HepG2 (cell line): ENCODE data around the gene FAM168A. TPM values are rescaled to one million over a fixed set of nuclear protein-coding genes. Genes with fewer than 3 reads are reported as not detected.
A peak's percentile ranks its signal among the peaks of the same experiment; 100 is the strongest.

Experiments used
- ATAC-seq: fragments of 200-7000 bp; cut with Tn5 transposase; 3 replicates; pipeline ENCODE4 v1.9.1; 2020; ENCODE audit warnings: mild to moderate bottlenecking, moderate library complexity
- BruUV-seq: library from RNA; stranded (reverse); fragments of 400-500 nt; replicated peaks from 2 replicates; lab custom pipeline; 2021; lab: Mats Ljungman, UMichigan
- CTCF ChIA-PET: fragments of 300-600 bp; formaldehyde crosslinking; extraction: SDS; loops from one replicate; lab custom pipeline; 2021; ENCODE audit warnings: low total read pairs, inconsistent platforms, low intra/inter-chr PET ratio; lab: Yijun Ruan, JAX
- POLR2A ChIA-PET: fragments of 350-600 bp; sonication (Branson Sonifier 250); formaldehyde crosslinking; loops from one replicate; lab custom pipeline; 2020; ENCODE audit warnings: antibody characterized with exemption, inconsistent platforms; lab: Yijun Ruan, JAX
- DNase-seq: peaks from one replicate; pipeline ENCODE4 v3.0.0-alpha.2; 2015; ENCODE audit warnings: low spot score
- FAIRE-seq: peaks from 3 replicates; lab custom pipeline; 2011; peaks lifted over from hg19 to GRCh38; lab: Jason Lieb, UNC
- H2AFZ ChIP-seq: one replicate; pipeline ENCODE4 v1.6.1; 2011; ENCODE audit warnings: low read length, inconsistent platforms
- H3K27ac ChIP-seq: fragments of 300-600 bp; 3 replicates; pipeline ENCODE4 v1.8.0; 2011; ENCODE audit warnings: mixed run types, mild to moderate bottlenecking, mixed read lengths, low read length, inconsistent platforms; ENCODE audit not compliant: insufficient read depth; ENCODE audit errors: extremely low read length
- H3K27me3 ChIP-seq, 2 experiments: fragments of 200-600 bp in 1 of 2; 2 replicates in 1 of 2; 3 replicates in 1 of 2; pipeline versions ENCODE4 v1.6.0 to v1.8.0; 2011; ENCODE audit warnings: low read length in 2 of 2, mild to moderate bottlenecking in 2 of 2, moderate library complexity in 2 of 2, inconsistent platforms in 1 of 2; ENCODE audit not compliant: insufficient read depth in 2 of 2, control insufficient read depth in 1 of 2
- H3K36me3 ChIP-seq, 2 experiments: fragments of 200-600 bp in 1 of 2; replicated peaks in 1 of 2; 2 replicates in 1 of 2; 3 replicates in 1 of 2; pipeline versions ENCODE4 v1.5.1 to v1.8.0; 2011; ENCODE audit warnings: low read length in 2 of 2, inconsistent platforms in 1 of 2; ENCODE audit not compliant: insufficient read depth in 2 of 2, control insufficient read depth in 1 of 2
- H3K4me1 ChIP-seq: 2 replicates; pipeline ENCODE4 v1.5.1; 2012; ENCODE audit warnings: low read length, inconsistent platforms; ENCODE audit not compliant: insufficient read depth
- H3K4me2 ChIP-seq: 2 replicates; pipeline ENCODE4 v1.6.0; 2011; ENCODE audit warnings: low read depth, low read length, inconsistent platforms
- H3K4me3 ChIP-seq, 3 experiments: fragments of 200-600 bp in 1 of 3; sonication (generic), shearing (Covaris generic) in 1 of 3; replicated peaks in 1 of 3; 2 replicates each; pipeline ENCODE4 v1.5.1; 2011 to 2016; ENCODE audit warnings: low read length in 3 of 3, inconsistent platforms in 2 of 3, low read depth in 2 of 3, mild to moderate bottlenecking in 2 of 3, control low read depth in 1 of 3, mixed read lengths in 1 of 3; ENCODE audit not compliant: insufficient read depth in 1 of 3
- H3K79me2 ChIP-seq: one replicate; pipeline ENCODE4 v1.6.1; 2011; ENCODE audit warnings: low read length, inconsistent platforms; ENCODE audit not compliant: insufficient read depth
- H3K9ac ChIP-seq: 2 replicates; pipeline ENCODE4 v1.6.0; 2011; ENCODE audit warnings: mild to moderate bottlenecking, low read depth, low read length, inconsistent platforms; ENCODE audit not compliant: insufficient read depth
- H3K9me3 ChIP-seq: 2 replicates; pipeline ENCODE4 v1.5.1; 2012; ENCODE audit warnings: mild to moderate bottlenecking, low read length
- H4K20me1 ChIP-seq: 2 replicates; pipeline ENCODE4 v1.6.0; 2011; ENCODE audit warnings: inconsistent platforms, mild to moderate bottlenecking, low read length, moderate library complexity; ENCODE audit not compliant: insufficient read depth
- ADNP ChIP-seq: sonication (generic); formaldehyde crosslinking; IDR thresholded peaks from 2 replicates; pipeline ENCODE4 v1.4.0; 2020; ENCODE audit warnings: missing genetic modification reagents
- ATF7 ChIP-seq, 2 experiments: fragments of 450-650 bp in 1 of 2; sonication (generic) in 1 of 2; formaldehyde crosslinking in 1 of 2; IDR thresholded peaks; 2 replicates each; pipeline versions ENCODE4 v1.4.0 to v1.6.1; 2016 to 2020; ENCODE audit warnings: antibody characterized with exemption in 1 of 2, mild to moderate bottlenecking in 1 of 2, missing genetic modification reagents in 1 of 2
- MBD4 ChIP-seq: IDR thresholded peaks from 2 replicates; pipeline ENCODE4 v1.6.1; 2012; ENCODE audit warnings: low read length, inconsistent platforms, borderline replicate concordance
- STAG1 ChIP-seq: sonication (generic); formaldehyde crosslinking; IDR thresholded peaks from 2 replicates; pipeline ENCODE4 v1.4.0; 2020; ENCODE audit warnings: missing genetic modification reagents
- TARDBP ChIP-seq: sonication (generic); formaldehyde crosslinking; IDR thresholded peaks from 2 replicates; pipeline ENCODE4 v1.8.0; 2022; ENCODE audit warnings: mild to moderate bottlenecking, missing genetic modification reagents
- ZNF274 ChIP-seq: sonication (generic); formaldehyde crosslinking; IDR thresholded peaks from 2 replicates; pipeline ENCODE4 v1.5.1; 2020; ENCODE audit warnings: mild to moderate bottlenecking, missing genetic modification reagents
- WGBS: methylation state at CpG from one replicate; pipeline ENCODE4 v1.1.6; 2017; ENCODE audit warnings: low lambda C conversion rate; 5-methylcytosine and 5-hydroxymethylcytosine counted together
- in situ Hi-C: cut with HindIII; loops from 2 replicates; pipeline ENCODE4 v1.10.0; 2017; ENCODE audit warnings: low pct_unique_long_range_greater_than_20kb; ENCODE audit not compliant: extremely low pct_ligation_motif_present
- intact Hi-C: fragments of 100-400 bp; cut with micrococcal nuclease; formaldehyde crosslinking; loops from one replicate; pipeline ENCODE4 v1.10.0; 2022; ENCODE audit not compliant: unreplicated experiment
- polyA plus RNA-seq, 8 experiments: library from polyadenylated mRNA; depleted of rRNA in 3 of 8; stranded (reverse) in 7 of 8; unstranded in 1 of 8; fragments of >200 nt; fragmentation: Illumina TruSeq in 4 of 8; extraction: Trizol in 4 of 8; gene quantifications; 2 replicates each; pipeline versions ENCODE4 v1.2.1 to v1.2.3, GENCODE V29; 2011 to 2016; ENCODE audit warnings: low read depth in 4 of 8, missing spikeins in 1 of 8, mixed read lengths in 1 of 8; ENCODE audit not compliant: insufficient read depth in 1 of 8
- total RNA-seq, 5 experiments: library from RNA; depleted of rRNA; stranded (reverse); fragments of >200 nt; fragmentation: Illumina TruSeq; extraction: Trizol; gene quantifications; 2 replicates each; pipeline ENCODE4 v1.2.3, GENCODE V29; 2016; ENCODE audit warnings: low read depth in 1 of 5

FAM168A gene
- total and polyA plus RNA-seq, 2 of the 13 experiments (the other 11 are each of a cell fraction or from before 2014, with no cell fraction given), result 13.9 to 15.8 TPM

DNA sequence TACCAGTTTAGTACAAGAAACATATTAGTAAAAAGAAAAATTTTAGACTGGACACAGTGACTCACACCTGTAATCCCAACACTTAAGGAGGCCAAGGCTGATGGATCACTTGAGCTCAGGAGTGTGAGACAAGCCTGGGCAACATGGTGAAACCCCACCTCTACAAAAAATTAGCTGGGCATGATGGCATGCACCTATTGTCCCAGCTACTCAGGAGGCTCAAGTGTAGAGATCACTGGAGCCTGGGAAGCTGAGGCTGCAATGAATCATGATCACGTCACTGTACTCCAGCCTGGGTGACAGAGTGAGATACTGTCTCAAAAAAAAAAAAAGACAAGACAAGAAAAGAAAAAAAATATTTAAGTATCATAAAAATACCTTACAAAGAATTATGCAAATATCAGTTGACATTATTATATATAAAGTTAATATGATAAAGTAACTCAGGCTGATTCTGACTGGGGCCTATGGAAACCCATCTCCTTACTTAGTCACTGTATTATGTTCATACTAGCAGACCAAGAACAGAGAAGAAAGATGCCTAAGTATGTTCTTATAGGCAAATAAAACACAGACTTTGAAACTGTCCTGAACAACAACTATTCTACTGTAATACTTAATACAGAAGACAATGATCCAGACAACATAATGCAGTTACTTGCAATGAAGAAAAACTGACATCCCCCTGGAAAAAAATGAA, 27.3 kb downstream of the FAM168A start (continued):
- TF ChIP-seq TARDBP (CRISPR knock-in tag) (no peak), MBD4 (no peak), STAG1 (no peak), ZNF274 (no peak)

DNA sequence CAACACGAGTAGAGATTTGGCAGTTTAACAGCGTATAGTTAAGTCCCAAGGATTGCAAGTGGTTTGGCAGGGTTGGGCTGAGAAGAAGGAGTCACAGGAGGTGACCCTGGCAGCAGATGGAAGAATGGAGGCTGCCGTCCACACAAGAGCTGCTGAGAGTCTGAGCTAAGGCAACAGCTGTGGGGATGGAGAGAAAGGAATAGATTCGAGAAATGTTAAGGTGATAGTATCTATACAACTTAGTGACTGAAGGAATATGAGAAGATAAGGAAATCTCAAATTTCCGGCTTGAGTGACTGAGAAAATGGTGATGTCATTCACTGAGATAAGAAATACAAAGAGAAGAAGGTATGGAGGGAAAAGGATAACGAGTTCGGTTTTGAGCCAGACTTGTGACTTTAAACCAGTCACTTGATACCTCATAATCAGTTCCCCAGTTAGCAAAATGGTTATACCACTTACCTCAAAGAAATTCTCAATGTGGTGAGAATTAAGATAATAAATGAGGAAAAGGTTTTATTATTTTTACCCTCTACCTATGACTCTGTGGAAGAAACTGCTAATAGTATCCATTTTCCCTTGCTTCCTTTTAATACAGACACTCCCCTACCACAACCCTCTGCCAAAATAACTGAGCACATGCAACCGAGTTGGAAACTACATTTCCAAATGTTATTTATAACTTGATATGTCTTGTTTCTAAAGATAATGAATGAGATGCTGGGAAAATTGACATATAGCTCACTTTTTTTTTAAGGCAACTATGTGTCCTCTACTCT, 30.7 kb downstream of the FAM168A start:
- no peaks in the 10 kb centered on the region for H3K27me3 ChIP-seq
- DNase-seq, result no peak
- TF ChIP-seq ADNP (CRISPR knock-in tag) (no peak), ATF7 (IDR thresholded peaks at IDR 0.05) (peak; percentile 78), ATF7 (CRISPR knock-in tag; IDR thresholded peaks at IDR 0.05) (no peak)
- TF ChIP-seq, all 625 proteins: peak for 1
- Histone ChIP-seq H4K20me1 (no peaks in the 10 kb centered on the region), H3K36me3 (0 out of 5 replicates have a peak, but pooled peaks cover 0 to 2% of the 10 kb centered on the region in 2 experiments), H2AFZ (no peak overlapping the region), H3K4me2 (no peak overlapping the region), H3K4me3 (no peak overlapping the region), H3K9me3 (no peaks in the 10 kb centered on the region), H3K9ac (no peak overlapping the region), H3K27ac (no peak overlapping the region), H3K4me1 (no peaks in the 10 kb centered on the region), H3K79me2 (peaks cover 3% of the 10 kb centered on the region)
- WGBS, result 91% methylated on average over 8 of the region's 8 CpGs
- ATAC-seq (no peak), FAIRE-seq (no peak)
- CTCF ChIA-PET, result no interaction called here
- BruUV-seq, result no TSS peak
- intact Hi-C loops (no loop called here), in situ Hi-C loops (no loop called here)
- POLR2A ChIA-PET, result no interaction called here
